Activated CD4-positive, CD25-positive, alpha-beta regulatory T cell treated with anti-CD3 and anti-CD28 coated beads, Interleukin-2, amount 50 U/mL, for 24 hours (primary cell): Measurements from ENCODE around the gene TXNRD2.

Experiments used
- ATAC-seq, 2 donors: fragments of 150-1000 bp; cut with Tn5 transposase; one replicate each; pipeline ENCODE4 v1.10.0; 2021; ENCODE audit warnings: mild to moderate bottlenecking in 1 of 2, moderate library complexity in 1 of 2

TXNRD2 gene

GRCh38 chr22:19965771-19966709 lies 24.4 kb upstream of the TXNRD2 start:
- ATAC-seq: no peak

- ATAC-seq: no peak
Measured at GRCh38 chr22:19964701-19965386, 23.2 kb upstream of the TXNRD2 start.

- no peak for ATAC-seq
Measured at GRCh38 chr22:19963863-19964642, 22.4 kb upstream of the TXNRD2 start.

GRCh38 chr22:19962909-19963806 lies 21.5 kb upstream of the TXNRD2 start:
- ATAC-seq: peak; percentile 69 to 85

- peak; percentile 22 to 58 for ATAC-seq
Measured at GRCh38 chr22:19962246-19962908, 20.8 kb upstream of the TXNRD2 start.

- no peak for ATAC-seq
Measured at GRCh38 chr22:19961868-19962245, 20.2 kb upstream of the TXNRD2 start.

GRCh38 chr22:19961201-19961580 lies 19.6 kb upstream of the TXNRD2 start:
- no peak for ATAC-seq

GRCh38 chr22:19960491-19961200 lies 19.0 kb upstream of the TXNRD2 start:
- no peak for ATAC-seq

GRCh38 chr22:19959587-19960490 lies 18.2 kb upstream of the TXNRD2 start:
- no peak for ATAC-seq

- ATAC-seq: no peak
Measured at GRCh38 chr22:19959043-19959586, 17.5 kb upstream of the TXNRD2 start.

GRCh38 chr22:19958083-19959042 lies 16.7 kb upstream of the TXNRD2 start:
- no peak for ATAC-seq

- ATAC-seq: no peak
Measured at GRCh38 chr22:19957445-19957844, 15.8 kb upstream of the TXNRD2 start.

GRCh38 chr22:19955241-19956128 lies 13.9 kb upstream of the TXNRD2 start:
- no peak for ATAC-seq

GRCh38 chr22:19951346-19951745 lies 9.7 kb upstream of the TXNRD2 start:
- ATAC-seq: no peak

GRCh38 chr22:19948057-19948760 lies 6.6 kb upstream of the TXNRD2 start:
- ATAC-seq: no peak
